HFF-Myc (cell line): ENCODE measurements around the gene SMOC2.
"Not testable (repeated sequence)": the region's sequence is repeated elsewhere in the genome, so short reads cannot be mapped to it uniquely, and the experiment has no call there.

Experiments used
- DNase-seq: peaks from one replicate; pipeline ENCODE4 v3.0.0-alpha.2; 2011; ENCODE audit warnings: low read depth; ENCODE audit errors: extremely low read depth
- H3K4me3 ChIP-seq: replicated peaks from 2 replicates; pipeline ENCODE4 v1.5.1; 2011; ENCODE audit warnings: low read depth, mild to moderate bottlenecking, control low read depth, low read length
- CTCF ChIP-seq: IDR thresholded peaks from 2 replicates; pipeline ENCODE4 v1.5.1; 2012; ENCODE audit warnings: mild to moderate bottlenecking, low read depth, low read length, control low read depth; ENCODE audit errors: missing control alignments

The SMOC2 gene

GRCh38 chr6:168698923-168699322, 257.9 kb downstream of the SMOC2 start:
- no peak for TF ChIP-seq CTCF
- H3K4me3 ChIP-seq, result no peak overlapping the region
- no peak for DNase-seq

GRCh38 chr6:168699631-168700295, 258.8 kb downstream of the SMOC2 start:
- DNase-seq, result no peak
- no peak for TF ChIP-seq CTCF
- no peak overlapping the region for H3K4me3 ChIP-seq

GRCh38 chr6:168700880-168701279, 259.9 kb downstream of the SMOC2 start:
- no peak for DNase-seq
- no peak for TF ChIP-seq CTCF
- H3K4me3 ChIP-seq, result no peak overlapping the region

GRCh38 chr6:168703990-168704389, 263.0 kb downstream of the SMOC2 start:
- no peak for TF ChIP-seq CTCF
- no peak for DNase-seq
- H3K4me3 ChIP-seq, result no peak overlapping the region

GRCh38 chr6:168704678-168705077, 263.7 kb downstream of the SMOC2 start:
- TF ChIP-seq CTCF, result no peak
- no peak overlapping the region for H3K4me3 ChIP-seq
- no peak for DNase-seq

- not testable (repeated sequence) for H3K4me3 ChIP-seq, DNase-seq
Measured at GRCh38 chr6:168705271-168705670, 264.3 kb downstream of the SMOC2 start.

- TF ChIP-seq CTCF, result no peak
- DNase-seq, result no peak
- no peak overlapping the region for H3K4me3 ChIP-seq
Measured at GRCh38 chr6:168706471-168707177, 265.6 kb downstream of the SMOC2 start.
